Neural cell (in vitro differentiated cells): Measurements from ENCODE around the gene G6PC3.

Experiments
- CTCF ChIP-seq: fragments of 450-650 bp; IDR thresholded peaks from 2 replicates; pipeline ENCODE4 v1.5.1; 2014; ENCODE audit warnings: antibody characterized with exemption, mild to moderate bottlenecking, moderate library complexity; ENCODE audit not compliant: poor library complexity, severe bottlenecking
- EZH2 ChIP-seq: fragments of 200-600, 300-800 bp; shearing (Covaris generic), sonication (generic); IDR thresholded peaks from 2 replicates; pipeline ENCODE4 v1.6.1; 2014; ENCODE audit warnings: antibody characterized with exemption, low read length, borderline replicate concordance, mild to moderate bottlenecking; ENCODE audit not compliant: insufficient read depth, poor library complexity, severe bottlenecking
- SMC3 ChIP-seq: fragments of 450-650 bp; conservative IDR thresholded peaks from 2 replicates; pipeline ENCODE4 v1.6.1; 2014; ENCODE audit warnings: antibody characterized with exemption, mild to moderate bottlenecking, moderate library complexity; ENCODE audit not compliant: poor library complexity

- no peak for TF ChIP-seq EZH2
- TF ChIP-seq SMC3 = no peak
- no peak for TF ChIP-seq CTCF
Observed at GRCh38 chr17:44113868-44114840, 43.6 kb downstream of the G6PC3 start.
